HL-60 (cell line): ENCODE data around the gene NEU3.

Source experiments
- DNase-seq, 2 experiments: peaks; one replicate each; pipeline ENCODE4 v3.0.0-alpha.2; 2010 to 2020; ENCODE audit warnings: low read depth in 1 of 2, low spot score in 1 of 2
- H3K27ac ChIP-seq: fragments of 250-450 bp; sonication (Bioruptor Pico); replicated peaks from 2 replicates; pipeline ENCODE4 v1.5.1; 2020; ENCODE audit warnings: mild to moderate bottlenecking, moderate library complexity
- H3K27me3 ChIP-seq: fragments of 250-450 bp; sonication (Bioruptor Pico); 2 replicates; pipeline ENCODE4 v1.5.1; 2021; ENCODE audit warnings: mild to moderate bottlenecking, moderate library complexity; ENCODE audit not compliant: insufficient read depth, poor library complexity, severe bottlenecking
- H3K4me3 ChIP-seq: replicated peaks from 2 replicates; pipeline ENCODE4 v1.5.1; 2011; ENCODE audit warnings: mild to moderate bottlenecking, control low read depth, low read length; ENCODE audit not compliant: insufficient read depth
- GABPA ChIP-seq: IDR thresholded peaks from 2 replicates; pipeline ENCODE4 v1.6.1; 2012; ENCODE audit warnings: low read depth
- POLR2AphosphoS5 ChIP-seq: IDR thresholded peaks from 2 replicates; pipeline ENCODE4 v1.6.1; 2012; ENCODE audit warnings: low read depth
- SPI1 ChIP-seq: IDR thresholded peaks from 2 replicates; pipeline ENCODE4 v1.6.1; 2012; ENCODE audit warnings: low read depth, mild to moderate bottlenecking, borderline replicate concordance
- TF ChIP-seq, protein P1 (sequence below): IDR thresholded peaks from one replicate; pipeline ENCODE4 v1.5.1; 2011; ENCODE audit warnings: low read length, control low read depth, inconsistent platforms; ENCODE audit not compliant: insufficient read depth
- TF ChIP-seq, protein P2 (sequence below): IDR thresholded peaks from 2 replicates; pipeline ENCODE4 v1.6.1; 2012; ENCODE audit warnings: low read depth; ENCODE audit not compliant: insufficient replicate concordance

Gene NEU3

DNA sequence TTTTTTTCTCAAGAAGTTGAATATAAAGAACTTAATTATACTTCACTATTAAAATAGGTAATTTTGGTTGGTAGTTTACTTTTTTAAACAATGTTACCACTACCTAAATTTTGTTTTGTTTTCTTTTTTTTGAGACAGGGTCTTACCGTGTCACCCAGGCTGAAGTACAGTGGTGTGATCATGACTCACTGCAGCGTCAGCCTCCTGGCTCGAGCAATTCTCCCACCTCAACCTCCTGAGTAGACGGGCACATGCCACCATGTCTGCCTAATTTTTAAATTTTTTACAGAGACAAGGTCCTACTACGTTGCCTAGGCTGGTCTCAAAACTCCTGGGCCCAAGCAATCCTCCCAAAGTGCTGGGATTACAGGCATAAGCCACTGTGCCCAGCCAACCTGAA lies 22.1 kb upstream of the NEU3 start:
- TF ChIP-seq GABPA (no peak), POLR2AphosphoS5 (no peak), SPI1 (no peak)
- TF ChIP-seq, protein P1, sequence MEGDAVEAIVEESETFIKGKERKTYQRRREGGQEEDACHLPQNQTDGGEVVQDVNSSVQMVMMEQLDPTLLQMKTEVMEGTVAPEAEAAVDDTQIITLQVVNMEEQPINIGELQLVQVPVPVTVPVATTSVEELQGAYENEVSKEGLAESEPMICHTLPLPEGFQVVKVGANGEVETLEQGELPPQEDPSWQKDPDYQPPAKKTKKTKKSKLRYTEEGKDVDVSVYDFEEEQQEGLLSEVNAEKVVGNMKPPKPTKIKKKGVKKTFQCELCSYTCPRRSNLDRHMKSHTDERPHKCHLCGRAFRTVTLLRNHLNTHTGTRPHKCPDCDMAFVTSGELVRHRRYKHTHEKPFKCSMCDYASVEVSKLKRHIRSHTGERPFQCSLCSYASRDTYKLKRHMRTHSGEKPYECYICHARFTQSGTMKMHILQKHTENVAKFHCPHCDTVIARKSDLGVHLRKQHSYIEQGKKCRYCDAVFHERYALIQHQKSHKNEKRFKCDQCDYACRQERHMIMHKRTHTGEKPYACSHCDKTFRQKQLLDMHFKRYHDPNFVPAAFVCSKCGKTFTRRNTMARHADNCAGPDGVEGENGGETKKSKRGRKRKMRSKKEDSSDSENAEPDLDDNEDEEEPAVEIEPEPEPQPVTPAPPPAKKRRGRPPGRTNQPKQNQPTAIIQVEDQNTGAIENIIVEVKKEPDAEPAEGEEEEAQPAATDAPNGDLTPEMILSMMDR = no peak
- TF ChIP-seq, protein P2, sequence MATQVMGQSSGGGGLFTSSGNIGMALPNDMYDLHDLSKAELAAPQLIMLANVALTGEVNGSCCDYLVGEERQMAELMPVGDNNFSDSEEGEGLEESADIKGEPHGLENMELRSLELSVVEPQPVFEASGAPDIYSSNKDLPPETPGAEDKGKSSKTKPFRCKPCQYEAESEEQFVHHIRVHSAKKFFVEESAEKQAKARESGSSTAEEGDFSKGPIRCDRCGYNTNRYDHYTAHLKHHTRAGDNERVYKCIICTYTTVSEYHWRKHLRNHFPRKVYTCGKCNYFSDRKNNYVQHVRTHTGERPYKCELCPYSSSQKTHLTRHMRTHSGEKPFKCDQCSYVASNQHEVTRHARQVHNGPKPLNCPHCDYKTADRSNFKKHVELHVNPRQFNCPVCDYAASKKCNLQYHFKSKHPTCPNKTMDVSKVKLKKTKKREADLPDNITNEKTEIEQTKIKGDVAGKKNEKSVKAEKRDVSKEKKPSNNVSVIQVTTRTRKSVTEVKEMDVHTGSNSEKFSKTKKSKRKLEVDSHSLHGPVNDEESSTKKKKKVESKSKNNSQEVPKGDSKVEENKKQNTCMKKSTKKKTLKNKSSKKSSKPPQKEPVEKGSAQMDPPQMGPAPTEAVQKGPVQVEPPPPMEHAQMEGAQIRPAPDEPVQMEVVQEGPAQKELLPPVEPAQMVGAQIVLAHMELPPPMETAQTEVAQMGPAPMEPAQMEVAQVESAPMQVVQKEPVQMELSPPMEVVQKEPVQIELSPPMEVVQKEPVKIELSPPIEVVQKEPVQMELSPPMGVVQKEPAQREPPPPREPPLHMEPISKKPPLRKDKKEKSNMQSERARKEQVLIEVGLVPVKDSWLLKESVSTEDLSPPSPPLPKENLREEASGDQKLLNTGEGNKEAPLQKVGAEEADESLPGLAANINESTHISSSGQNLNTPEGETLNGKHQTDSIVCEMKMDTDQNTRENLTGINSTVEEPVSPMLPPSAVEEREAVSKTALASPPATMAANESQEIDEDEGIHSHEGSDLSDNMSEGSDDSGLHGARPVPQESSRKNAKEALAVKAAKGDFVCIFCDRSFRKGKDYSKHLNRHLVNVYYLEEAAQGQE = no peak
- H3K27ac ChIP-seq = no peak overlapping the region
- H3K4me3 ChIP-seq = no peak overlapping the region
- no peak for DNase-seq
- no peaks in the 10 kb centered on the region for H3K27me3 ChIP-seq

DNA sequence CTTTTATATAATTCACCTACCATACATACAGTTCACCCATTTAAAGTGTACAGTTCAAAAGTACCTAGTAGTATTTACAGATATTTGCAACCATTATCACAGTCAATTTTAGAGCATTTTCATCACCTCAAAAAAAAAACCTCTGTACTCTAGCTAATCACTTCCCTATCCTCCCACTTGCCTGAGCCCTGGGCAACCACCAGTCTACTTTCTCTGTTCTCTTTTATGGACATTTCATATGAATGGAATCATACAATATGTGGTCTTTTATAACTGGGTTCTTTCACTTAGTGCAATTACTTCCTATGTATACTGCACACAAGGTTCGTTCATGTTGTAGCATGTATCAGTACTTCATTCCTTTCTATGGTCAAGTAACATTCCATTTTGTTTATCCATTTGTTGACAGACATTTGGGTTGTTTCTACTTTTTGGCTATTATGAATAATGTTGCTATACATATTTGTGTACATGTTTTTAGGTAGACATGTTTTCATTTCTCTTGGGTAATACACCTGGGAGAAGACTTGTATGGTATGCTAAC lies 17.8 kb upstream of the NEU3 start:
- Histone ChIP-seq H3K4me3 (no peak overlapping the region), H3K27me3 (no peaks in the 10 kb centered on the region), H3K27ac (no peak overlapping the region)
- TF ChIP-seq, protein P1 = no peak
- TF ChIP-seq POLR2AphosphoS5 = no peak
- no peak for DNase-seq

DNA sequence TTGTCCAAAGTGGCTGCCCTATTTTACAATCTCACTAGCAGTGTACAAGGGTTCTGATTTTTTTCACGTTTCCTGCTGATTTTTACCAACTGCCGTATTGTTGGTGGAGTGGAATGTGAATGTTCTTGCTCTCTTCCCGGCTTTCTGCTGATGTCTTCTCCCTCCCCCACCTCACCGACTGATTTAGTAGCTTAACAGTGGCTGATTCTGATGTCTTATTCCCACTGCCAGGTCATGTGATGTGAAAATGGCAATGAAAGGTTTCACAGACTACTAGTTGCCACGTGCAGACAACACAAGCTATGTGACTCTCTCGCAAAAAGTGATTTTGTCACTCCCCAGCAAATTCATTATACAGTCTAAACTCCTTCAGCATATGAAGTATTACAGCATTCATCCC lies 17.3 kb upstream of the NEU3 start:
- TF ChIP-seq, protein P2 = no peak
- no peak for TF ChIP-seq POLR2AphosphoS5
- no peak for TF ChIP-seq GABPA
- TF ChIP-seq, protein P1 = no peak
- no peak for TF ChIP-seq SPI1
- no peak overlapping the region for H3K4me3 ChIP-seq
- no peaks in the 10 kb centered on the region for H3K27me3 ChIP-seq
- DNase-seq = no peak
- no peak overlapping the region for H3K27ac ChIP-seq

DNA sequence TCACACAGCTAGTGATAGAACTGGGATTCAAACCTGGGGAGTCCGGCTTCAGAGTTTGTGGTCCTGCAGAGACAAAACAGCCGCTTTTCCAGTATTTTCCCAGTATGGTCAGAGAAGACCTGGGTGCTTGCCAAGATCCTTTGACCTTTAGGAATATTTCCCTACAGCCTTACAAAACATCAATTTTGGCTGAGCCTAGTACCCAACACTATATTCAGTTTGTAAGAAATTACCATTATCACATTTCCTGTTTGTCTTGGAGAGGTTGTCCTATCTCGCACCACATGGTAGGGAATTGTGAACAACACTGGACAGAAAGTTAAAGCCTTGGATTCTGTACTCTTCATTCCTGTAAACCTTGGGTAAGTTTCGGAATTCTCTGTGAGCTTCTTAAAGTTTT lies 10.7 kb upstream of the NEU3 start:
- H3K4me3 ChIP-seq = no peak overlapping the region
- TF ChIP-seq POLR2AphosphoS5 (no peak), GABPA (no peak), SPI1 (no peak)
- TF ChIP-seq, protein P1 = no peak
- TF ChIP-seq, protein P2 = no peak
- no peaks in the 10 kb centered on the region for H3K27me3 ChIP-seq
- DNase-seq = no peak
- H3K27ac ChIP-seq = no peak overlapping the region
